Loucy (cell line): ENCODE measurements around the gene SLC27A1.

ENCODE experiments used
- EZH2phosphoT487 ChIP-seq: fragments of 200-600 bp; IDR thresholded peaks from 2 replicates; pipeline ENCODE4 v1.6.1; 2018; ENCODE audit warnings: antibody characterized with exemption, mild to moderate bottlenecking, moderate library complexity, borderline replicate concordance
- TF ChIP-seq, protein P1 (sequence below): fragments of 200-600 bp; sonication (generic); conservative IDR thresholded peaks from 2 replicates; pipeline ENCODE4 v1.5.1; 2014; ENCODE audit warnings: mild to moderate bottlenecking, antibody characterized with exemption, low read length

DNA sequence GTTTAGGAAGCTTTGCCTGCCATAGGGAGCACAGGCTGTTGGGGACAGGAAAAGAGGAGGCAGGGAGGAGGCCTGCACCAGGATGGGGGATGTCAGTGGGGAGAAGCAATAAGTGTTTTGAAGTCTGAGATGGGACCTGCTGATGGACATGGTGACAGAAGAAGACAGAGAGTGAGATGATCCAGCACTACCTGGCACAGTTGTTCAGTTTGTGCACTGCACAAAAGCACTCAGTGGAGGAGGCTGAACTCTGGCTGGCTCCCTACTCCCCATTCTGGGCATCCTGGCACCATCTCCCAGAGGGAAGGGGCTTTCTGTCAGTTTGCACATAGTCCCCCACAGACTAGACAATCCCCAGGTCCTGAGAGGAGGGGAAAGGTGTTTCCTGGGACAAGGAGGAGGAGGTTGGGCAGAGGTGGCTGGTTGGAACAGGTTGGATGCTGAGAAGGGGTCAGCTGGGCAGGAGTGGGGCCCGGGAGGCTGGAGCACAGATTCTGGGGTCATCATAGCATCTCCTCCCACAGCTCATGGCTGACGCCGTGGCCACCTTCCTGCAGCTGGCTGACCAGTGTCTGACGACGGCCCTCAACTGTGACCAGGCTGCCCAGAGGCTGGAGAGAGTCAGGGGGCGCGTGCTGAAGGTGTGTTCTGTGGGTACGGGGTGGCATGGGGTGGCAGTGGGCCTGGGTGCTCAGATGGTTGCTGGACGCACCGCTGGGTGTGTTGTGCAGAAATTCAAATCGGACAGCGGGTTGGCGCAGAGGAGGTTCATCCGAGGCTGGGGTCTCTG, 72.7 kb downstream of the SLC27A1 start:
- TF ChIP-seq, protein P1, sequence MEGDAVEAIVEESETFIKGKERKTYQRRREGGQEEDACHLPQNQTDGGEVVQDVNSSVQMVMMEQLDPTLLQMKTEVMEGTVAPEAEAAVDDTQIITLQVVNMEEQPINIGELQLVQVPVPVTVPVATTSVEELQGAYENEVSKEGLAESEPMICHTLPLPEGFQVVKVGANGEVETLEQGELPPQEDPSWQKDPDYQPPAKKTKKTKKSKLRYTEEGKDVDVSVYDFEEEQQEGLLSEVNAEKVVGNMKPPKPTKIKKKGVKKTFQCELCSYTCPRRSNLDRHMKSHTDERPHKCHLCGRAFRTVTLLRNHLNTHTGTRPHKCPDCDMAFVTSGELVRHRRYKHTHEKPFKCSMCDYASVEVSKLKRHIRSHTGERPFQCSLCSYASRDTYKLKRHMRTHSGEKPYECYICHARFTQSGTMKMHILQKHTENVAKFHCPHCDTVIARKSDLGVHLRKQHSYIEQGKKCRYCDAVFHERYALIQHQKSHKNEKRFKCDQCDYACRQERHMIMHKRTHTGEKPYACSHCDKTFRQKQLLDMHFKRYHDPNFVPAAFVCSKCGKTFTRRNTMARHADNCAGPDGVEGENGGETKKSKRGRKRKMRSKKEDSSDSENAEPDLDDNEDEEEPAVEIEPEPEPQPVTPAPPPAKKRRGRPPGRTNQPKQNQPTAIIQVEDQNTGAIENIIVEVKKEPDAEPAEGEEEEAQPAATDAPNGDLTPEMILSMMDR, result no peak
- TF ChIP-seq EZH2phosphoT487, result no peak
